ENCODE data around the gene PRKCA.

DNA sequence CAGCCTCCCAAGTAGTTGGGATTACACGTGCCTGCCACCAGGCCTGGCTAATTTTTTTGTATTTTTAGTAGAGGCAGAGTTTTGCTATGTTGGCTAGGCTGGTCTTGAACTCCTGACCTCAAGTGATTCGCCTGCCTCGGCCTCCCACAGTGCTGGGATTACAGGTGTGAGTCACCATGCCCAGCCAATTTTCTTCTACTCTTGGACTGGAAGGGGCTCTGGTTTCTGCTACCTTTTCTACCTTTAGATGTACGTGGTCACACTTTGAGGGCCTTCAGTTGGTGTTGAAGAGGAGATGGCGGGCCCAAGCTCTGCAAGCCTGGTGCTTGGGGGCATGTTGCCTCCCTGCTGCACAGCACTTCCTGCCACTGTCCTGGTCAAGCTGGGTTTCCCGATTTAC lies 173.6 kb downstream of the PRKCA start:
- TF ChIP-seq, protein P1, sequence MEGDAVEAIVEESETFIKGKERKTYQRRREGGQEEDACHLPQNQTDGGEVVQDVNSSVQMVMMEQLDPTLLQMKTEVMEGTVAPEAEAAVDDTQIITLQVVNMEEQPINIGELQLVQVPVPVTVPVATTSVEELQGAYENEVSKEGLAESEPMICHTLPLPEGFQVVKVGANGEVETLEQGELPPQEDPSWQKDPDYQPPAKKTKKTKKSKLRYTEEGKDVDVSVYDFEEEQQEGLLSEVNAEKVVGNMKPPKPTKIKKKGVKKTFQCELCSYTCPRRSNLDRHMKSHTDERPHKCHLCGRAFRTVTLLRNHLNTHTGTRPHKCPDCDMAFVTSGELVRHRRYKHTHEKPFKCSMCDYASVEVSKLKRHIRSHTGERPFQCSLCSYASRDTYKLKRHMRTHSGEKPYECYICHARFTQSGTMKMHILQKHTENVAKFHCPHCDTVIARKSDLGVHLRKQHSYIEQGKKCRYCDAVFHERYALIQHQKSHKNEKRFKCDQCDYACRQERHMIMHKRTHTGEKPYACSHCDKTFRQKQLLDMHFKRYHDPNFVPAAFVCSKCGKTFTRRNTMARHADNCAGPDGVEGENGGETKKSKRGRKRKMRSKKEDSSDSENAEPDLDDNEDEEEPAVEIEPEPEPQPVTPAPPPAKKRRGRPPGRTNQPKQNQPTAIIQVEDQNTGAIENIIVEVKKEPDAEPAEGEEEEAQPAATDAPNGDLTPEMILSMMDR (IDR thresholded peaks at IDR 0.05; ENCODE audit: extremely low read depth in 1 of 2, insufficient read depth in 1 of 2, low read depth in 1 of 2, low read length in 2 of 2), result no peak
- TF ChIP-seq JUN (IDR thresholded peaks at IDR 0.05; ENCODE audit: borderline replicate concordance, insufficient read depth, insufficient read length, low read depth), result no peak
- TF ChIP-seq FOS (IDR thresholded peaks at IDR 0.05; ENCODE audit: borderline replicate concordance, insufficient read depth, low read length), result no peak
- TF ChIP-seq POLR2A (IDR thresholded peaks at IDR 0.05; ENCODE audit: low read depth, low read length), result no peak

Measured in endothelial cell of umbilical vein (primary cell).